ENCODE results near the gene LAMP5.

LAMP5 gene

DNA sequence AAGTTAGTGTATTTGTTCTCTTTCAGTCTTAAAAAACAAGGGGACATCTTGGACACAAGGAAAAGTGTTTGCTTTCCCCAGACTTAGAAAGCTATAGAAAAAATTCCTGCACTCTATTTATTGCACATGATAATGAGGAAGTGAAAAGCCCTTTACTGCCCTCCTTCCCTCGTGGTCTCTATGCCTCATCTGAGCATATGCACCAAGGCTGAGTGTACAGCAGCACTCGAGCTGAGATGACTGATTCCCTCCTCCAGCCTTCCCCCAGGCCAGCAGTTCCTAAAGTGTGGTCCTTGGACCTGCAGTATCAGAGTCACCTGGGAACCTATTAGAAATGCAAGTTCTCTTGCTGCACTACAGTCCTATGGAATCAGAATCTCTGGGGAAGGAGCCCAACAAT lies 14.3 kb upstream of the LAMP5 start:
- no peak for DNase-seq (ENCODE audit: low read depth, low spot score)

GRCh38 chr20:9501473-9501872 lies 12.9 kb upstream of the LAMP5 start:
- no peak for DNase-seq (ENCODE audit: low read depth, low spot score)

- DNase-seq (ENCODE audit: low read depth, low spot score) = no peak
Measured at GRCh38 chr20:9503526-9504245, 10.7 kb upstream of the LAMP5 start.

DNA sequence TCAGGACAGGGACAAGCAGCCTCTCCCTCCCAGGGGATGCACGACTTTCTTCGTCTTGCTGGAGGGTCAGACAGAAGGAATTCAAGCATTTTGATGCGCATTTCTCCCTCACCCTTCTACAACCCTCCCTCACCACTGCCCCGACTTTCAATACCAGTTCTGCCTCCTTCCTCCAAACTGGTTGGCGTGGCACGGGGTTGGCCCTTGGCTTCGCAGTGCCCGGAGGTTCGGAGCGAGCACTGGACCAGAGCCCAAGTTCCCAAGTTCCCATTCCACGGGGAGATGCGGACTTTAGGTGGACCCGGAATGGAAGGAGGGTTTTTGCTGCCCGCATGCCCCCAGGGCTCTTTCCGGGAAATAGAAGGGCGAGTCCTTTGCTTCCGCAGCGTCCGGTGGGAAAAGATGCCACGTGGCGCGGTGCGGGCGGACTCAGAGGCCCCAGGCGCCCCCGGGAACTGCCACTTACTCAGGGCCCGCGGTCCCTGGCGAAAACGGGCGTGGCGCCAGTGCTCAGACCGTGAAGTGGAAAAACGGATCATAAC lies 8.0 kb upstream of the LAMP5 start:
- DNase-seq (ENCODE audit: low read depth, low spot score) = no peak

DNA sequence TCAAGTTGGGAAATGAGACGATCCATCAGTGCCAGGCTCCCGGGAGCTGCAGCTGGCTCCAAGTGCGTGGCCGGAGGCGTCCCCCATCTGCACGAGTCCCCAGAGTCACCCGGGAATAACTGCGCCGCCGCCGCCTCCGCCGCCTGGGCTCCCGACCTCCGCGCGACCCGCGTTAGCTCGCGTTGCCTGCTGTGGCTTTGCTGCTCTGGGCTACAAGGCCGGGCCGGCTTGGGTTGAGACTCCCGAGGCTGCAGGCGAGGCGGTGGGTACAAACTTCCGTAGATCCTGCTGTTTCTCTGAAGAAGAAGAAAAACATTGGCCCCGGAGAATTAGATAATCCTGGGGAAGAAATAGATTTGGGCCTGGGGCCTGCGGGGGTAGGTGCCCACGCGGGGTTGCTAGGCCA lies 7.4 kb upstream of the LAMP5 start:
- no peak for DNase-seq (ENCODE audit: low read depth, low spot score)

DNA sequence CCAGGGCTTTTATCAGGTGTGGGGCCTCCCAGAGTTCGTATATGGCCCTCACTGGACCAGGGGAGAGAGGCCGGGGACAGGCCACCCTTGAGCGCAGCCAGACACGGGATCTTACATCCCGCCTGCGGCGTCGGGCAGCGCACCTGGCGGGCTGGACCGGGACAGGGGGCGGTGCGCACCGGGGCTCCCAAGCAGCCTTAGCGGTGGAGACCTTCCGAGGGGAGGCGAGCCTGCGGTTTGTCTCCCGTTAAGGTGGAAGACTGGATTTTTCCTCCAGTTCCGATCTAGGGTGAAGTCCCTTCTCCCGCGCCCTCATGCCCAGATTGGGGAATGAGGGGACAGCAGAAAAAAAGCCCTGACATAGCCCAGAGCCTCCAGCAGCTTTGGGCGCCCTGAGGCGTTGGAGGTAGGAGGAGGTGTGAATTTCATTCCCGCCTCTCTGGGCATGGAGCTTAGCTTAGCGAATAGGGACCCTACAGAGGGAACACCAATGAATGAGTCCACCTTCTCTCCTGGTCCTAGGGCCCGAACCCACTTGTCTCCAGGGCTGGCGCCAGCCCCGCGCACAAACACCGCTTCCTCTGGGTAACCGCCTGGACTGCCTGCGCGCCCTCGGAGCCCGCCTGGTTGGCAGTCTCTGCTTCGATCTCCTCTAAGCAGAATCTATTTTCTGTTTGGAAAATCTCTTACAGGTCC lies 6.7 kb upstream of the LAMP5 start:
- no peak for DNase-seq (ENCODE audit: low read depth, low spot score)

GRCh38 chr20:9508240-9508661 lies 6.1 kb upstream of the LAMP5 start:
- no peak for DNase-seq (ENCODE audit: low read depth, low spot score)

DNA sequence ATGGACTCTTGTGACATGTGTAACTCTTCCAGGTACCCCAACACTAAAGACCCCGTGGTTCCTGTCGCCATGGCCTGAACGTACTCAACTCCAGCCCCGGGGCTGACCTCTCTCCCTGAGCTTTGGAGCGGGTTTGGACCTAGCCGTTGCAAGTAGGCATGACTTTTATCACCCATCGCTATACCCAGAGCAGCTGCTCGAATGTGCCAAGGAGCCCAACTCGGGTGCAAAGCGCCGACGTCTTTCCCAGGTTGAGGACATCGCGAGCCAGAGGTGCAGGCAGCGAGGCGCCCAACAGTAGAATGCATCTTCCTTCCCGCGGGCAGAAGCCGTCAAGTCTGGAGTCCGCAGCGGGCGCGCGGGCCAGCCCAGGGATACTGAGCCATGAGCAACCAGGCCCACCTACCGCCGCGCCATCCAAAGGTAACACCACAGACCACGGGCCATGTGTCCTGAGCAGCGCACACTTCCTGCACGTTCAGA lies 5.7 kb upstream of the LAMP5 start:
- no peak for DNase-seq (ENCODE audit: low read depth, low spot score)

GRCh38 chr20:9509246-9509645 lies 5.1 kb upstream of the LAMP5 start:
- DNase-seq (ENCODE audit: low read depth, low spot score) = no peak

DNA sequence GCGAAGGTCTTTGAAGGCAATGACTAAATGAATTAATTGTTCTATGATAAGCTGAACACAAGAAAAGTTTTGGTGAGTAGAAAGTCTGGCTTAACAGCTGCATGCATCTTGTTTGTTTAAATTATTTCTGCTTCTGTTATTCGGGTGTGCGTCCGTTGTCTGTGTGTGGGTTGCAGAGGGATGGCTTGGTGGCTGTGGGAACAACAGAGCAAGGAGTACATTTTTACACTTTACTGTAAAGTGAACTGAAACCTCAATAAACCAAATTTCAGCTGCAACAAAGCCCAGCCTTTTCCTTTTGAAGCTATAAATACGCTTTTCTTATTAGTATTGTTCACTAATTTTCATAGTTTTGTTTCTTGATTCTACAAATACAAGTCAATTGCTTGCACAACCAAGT lies 3.5 kb upstream of the LAMP5 start:
- DNase-seq (ENCODE audit: low read depth, low spot score) = no peak

DNA sequence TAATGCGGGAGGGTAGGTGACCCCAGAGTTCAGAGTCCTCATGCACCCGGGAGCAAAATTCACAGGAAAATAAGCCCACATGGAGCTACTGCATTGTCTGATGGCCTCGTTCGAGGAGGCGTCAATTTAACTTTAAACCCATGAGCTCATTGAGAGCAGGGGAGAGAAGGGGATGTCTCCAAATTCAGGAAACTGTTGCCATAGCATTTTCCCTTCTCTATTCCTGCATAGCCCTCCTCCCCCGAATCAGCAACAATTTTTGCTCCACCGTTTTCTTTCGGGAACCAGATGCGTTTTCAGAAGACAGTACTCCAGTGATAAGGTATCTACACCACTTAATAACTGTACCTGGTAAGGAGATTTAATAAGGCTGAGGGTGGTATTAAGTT lies 324 bp upstream of the LAMP5 start:
- DNase-seq (ENCODE audit: low read depth, low spot score) = no peak

- no peak for DNase-seq (ENCODE audit: low read depth, low spot score)
Measured at GRCh38 chr20:9515214-9515585, 810 bp downstream of the LAMP5 start.

DNA sequence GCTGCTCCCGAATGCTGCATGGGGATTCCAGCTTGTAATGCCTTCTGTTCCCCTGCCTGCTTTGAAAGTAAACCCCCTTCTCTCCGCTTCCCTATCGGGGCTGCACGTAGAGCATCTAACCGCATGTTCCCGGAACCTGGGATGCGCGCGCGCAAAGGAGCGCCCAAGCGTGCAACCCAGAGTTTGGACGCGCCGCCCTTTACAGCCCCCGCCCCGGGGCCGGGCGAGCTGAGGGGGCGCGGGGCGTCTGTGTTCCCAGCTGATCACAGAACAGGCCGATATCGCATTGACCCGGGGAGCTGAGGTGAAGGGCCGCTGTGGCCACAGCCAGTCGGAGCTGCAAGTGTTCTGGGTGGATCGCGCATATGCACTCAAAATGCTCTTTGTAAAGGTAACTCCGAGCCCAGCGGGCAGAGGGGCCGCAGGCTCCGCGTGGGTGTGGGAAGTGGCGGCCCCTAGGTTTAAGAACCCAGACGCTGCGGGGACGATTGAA lies 1.4 kb downstream of the LAMP5 start:
- no peak for DNase-seq (ENCODE audit: low read depth, low spot score)

DNA sequence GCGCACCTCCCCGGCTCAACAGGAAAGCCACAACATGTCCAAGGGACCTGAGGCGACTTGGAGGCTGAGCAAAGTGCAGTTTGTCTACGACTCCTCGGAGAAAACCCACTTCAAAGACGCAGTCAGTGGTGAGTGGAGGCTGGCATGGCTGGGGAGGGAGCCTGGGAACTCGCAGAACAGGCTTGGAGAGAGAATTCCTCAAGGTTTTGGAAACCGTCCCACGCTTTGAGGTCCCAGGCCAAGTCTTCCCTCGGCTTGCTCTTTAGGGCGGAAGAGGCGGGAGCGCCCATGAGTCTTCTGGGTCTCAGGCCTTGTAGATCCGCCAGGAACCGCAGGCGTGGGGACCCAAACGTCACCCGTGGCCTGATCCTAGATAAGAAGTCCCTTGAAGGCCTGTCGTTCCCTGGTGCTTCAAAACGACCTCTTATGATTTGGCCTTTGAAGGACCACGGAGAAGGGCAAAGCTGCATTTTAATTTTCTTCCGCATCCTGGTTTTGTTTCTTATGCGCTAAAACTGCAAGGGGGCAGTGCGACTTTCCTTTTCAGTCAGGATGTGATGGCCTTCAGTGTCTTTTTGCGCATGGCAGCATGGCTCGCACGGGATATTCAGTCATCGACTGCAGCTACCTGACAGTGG lies 2.0 kb downstream of the LAMP5 start:
- DNase-seq (ENCODE audit: low read depth, low spot score) = no peak

GRCh38 chr20:9517297-9518162 lies 3.1 kb downstream of the LAMP5 start:
- no peak for DNase-seq (ENCODE audit: low read depth, low spot score)

DNA sequence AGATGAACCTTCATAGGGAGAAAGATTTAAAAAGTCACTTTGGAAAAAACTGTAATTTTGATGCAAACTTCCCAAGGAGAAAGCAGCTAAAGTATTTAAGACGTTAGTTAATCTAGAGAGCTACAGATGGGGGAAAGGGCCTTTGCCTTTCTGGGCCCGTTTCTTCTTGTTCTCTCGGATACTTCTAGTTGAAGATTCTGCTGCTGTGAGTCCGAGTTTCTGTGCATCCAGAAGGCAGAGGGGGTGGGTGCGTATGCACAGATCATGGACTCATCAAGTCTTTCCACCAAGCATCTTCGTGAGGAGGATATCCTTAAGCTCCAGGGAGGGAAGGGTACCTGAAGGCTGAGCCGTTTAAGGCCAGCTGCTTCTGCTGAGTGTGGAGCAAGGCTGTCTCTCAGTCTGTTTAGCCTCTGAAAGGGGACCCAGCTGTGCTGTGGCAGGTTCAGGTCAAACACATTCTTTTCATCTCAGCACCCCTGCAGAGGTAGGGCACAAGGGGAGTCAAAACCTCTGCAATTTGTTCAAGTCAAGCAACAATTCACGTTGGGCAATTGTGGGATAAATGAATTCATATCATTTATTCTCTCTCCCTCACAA lies 4.3 kb downstream of the LAMP5 start:
- DNase-seq (ENCODE audit: low read depth, low spot score) = no peak

DNA sequence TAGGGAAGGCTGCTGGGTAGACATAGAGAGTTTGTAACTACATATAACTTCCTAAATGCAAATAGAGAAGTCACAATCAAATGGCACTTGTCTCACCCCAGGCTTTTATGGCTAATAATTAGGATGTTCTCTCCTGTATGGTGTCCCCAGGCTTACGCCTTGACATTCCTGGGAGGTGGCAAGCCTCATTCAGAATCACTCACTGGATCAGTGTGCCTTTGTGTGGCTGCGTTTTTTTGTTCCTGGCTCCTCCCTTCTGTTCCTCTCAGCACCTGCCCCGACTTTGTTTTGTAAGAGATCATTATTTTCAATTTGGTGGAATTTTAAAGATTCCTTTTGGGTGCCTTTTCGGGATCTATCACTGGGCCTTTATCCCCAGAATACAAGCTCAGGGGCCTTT lies 5.7 kb downstream of the LAMP5 start:
- DNase-seq (ENCODE audit: low read depth, low spot score) = no peak

- DNase-seq (ENCODE audit: low read depth, low spot score) = no peak
Measured at GRCh38 chr20:9523636-9524035, 9.2 kb downstream of the LAMP5 start.

- no peak for DNase-seq (ENCODE audit: low read depth, low spot score)
Measured at GRCh38 chr20:9531581-9531980, 17.2 kb downstream of the LAMP5 start.

- no peak for DNase-seq (ENCODE audit: low read depth, low spot score)
Measured at GRCh38 chr20:9532069-9532838, 17.9 kb downstream of the LAMP5 start.
